ENCODE measurements around the gene IL26.

DNA sequence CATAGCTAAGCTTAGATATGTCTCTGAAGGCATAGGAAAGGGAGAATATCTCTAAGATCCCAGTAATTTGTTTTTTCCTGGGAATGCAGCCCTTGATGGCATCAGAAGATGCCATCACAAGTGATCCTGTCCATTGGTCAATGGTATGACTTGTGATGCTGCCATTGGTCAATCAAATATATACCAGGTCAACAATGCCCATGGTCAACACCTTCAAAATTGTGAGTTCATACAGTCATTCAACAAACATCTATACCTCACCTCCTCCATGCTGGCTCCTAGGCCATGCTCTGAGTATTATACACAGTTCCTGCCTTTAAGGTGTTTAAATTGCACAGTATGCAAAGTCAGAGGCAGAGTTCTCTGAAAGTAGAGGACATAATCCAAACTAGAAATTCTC is 47.1 kb upstream of the IL26 start:
- TF ChIP-seq EP300 (IDR thresholded peaks at IDR 0.05) (no peak), POLR2A (IDR thresholded peaks at IDR 0.05; ENCODE audit: low read depth) (no peak), POLR2AphosphoS5 (IDR thresholded peaks at IDR 0.05) (no peak)
- TF ChIP-seq, protein P1, sequence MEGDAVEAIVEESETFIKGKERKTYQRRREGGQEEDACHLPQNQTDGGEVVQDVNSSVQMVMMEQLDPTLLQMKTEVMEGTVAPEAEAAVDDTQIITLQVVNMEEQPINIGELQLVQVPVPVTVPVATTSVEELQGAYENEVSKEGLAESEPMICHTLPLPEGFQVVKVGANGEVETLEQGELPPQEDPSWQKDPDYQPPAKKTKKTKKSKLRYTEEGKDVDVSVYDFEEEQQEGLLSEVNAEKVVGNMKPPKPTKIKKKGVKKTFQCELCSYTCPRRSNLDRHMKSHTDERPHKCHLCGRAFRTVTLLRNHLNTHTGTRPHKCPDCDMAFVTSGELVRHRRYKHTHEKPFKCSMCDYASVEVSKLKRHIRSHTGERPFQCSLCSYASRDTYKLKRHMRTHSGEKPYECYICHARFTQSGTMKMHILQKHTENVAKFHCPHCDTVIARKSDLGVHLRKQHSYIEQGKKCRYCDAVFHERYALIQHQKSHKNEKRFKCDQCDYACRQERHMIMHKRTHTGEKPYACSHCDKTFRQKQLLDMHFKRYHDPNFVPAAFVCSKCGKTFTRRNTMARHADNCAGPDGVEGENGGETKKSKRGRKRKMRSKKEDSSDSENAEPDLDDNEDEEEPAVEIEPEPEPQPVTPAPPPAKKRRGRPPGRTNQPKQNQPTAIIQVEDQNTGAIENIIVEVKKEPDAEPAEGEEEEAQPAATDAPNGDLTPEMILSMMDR (IDR thresholded peaks at IDR 0.05): no peak

Data from esophagus muscularis mucosa (tissue), 4 donors.